ENCODE measurements around the gene CSGALNACT2. TPM values are rescaled to one million over a fixed set of nuclear protein-coding genes. Genes with fewer than 3 reads are reported as not detected.

The CSGALNACT2 gene
- total RNA-seq, 2 experiments from 2014 or later = 38.0 to 39.7 TPM

DNA sequence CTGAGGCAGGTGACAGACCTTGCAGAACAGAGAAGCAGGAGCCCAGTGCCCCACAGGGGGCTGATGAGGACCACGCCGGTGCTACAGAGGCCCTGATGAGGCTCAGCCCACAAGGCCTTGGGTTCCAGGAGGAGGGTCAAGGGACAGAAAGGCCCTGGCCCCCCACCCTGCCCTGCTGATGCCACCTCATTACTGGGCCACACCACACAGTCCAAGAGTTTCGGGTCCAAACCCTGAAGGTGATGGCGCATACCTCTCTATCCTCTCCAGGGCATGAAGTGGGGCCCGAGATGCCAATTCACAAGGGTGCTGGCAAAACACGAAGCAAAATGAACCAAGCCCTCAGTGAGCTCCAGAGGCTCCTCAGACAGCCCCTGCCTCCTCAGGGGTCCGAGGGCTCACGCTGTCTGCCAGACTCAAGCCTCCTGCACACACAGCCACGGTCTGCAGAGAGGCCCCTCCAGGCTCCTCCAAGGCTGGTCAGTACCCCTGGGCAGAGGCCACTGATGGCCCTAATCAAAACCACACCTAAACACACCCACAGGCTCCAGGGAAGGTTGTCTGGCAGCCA is 96.3 kb downstream of the CSGALNACT2 start:
- H3K4me3 Mint-ChIP-seq = no peak overlapping the region
- CTCF ChIA-PET = no interaction called here
- DNase-seq (peak; percentile 34), ATAC-seq (no peak)
- peaks cover 24% of the 10 kb centered on the region for H3K4me1 Mint-ChIP-seq
- no peaks in the 10 kb centered on the region for H3K36me3 Mint-ChIP-seq
- H3K27me3 Mint-ChIP-seq = peaks cover 5% of the 10 kb centered on the region
- no peak overlapping the region for H3K27ac Mint-ChIP-seq
- peaks cover 2% of the 10 kb centered on the region for H3K9me3 Mint-ChIP-seq (ENCODE audit: low read depth)

Other genes with a start within 250 kb of the CSGALNACT2 start
- gene RET, start 61.4 kb upstream of the CSGALNACT2 start, total RNA-seq = under 1 TPM; 0.38 to 0.45 TPM
- gene RASGEF1A, start 128.6 kb downstream of the CSGALNACT2 start, total RNA-seq = 1 to 10 TPM; 3.2 to 4.2 TPM
- under 1 TPM in 1 of 2 experiments, not detected in 1; 0.37 TPM for gene FXYD4, start 233.2 kb downstream of the CSGALNACT2 start, total RNA-seq

Data from activated CD8-positive, alpha-beta memory T cell treated with anti-CD3 and anti-CD28 coated beads, Interleukin-2, amount 10 ng/mL, durations not matched to agents 7 days and 5 days (primary cell).